Hepatocyte (in vitro differentiated cells): ENCODE results near the gene SFXN5.

Source experiments
- CTCF ChIP-seq: fragments of 200-600 bp; sonication (generic); IDR thresholded peaks from 2 replicates; pipeline ENCODE4 v1.5.1; 2016; ENCODE audit warnings: antibody characterized with exemption, mild to moderate bottlenecking; ENCODE audit not compliant: poor library complexity
- EZH2phosphoT487 ChIP-seq: fragments of 200-600 bp; sonication (generic); IDR thresholded peaks from one replicate; pipeline ENCODE4 v1.6.1; 2018; ENCODE audit warnings: antibody characterized with exemption, mild to moderate bottlenecking, low read depth, moderate library complexity; ENCODE audit not compliant: unreplicated experiment, severe bottlenecking

- TF ChIP-seq CTCF (no peak), EZH2phosphoT487 (no peak)
These were observed 550 bp upstream of the SFXN5 start for GRCh38 chr2:73072129-73072395.
